WTC11 (cell line): ENCODE measurements around the gene RYR1. TPM values are rescaled to one million over a fixed set of nuclear protein-coding genes. Genes with fewer than 3 reads are reported as not detected.

Source experiments
- ATAC-seq: fragments of 200-7000 bp; cut with Tn5 transposase; 2 replicates; pipeline ENCODE4 v1.10.0; 2021; ENCODE audit warnings: mild to moderate bottlenecking, moderate library complexity
- CTCF ChIA-PET: fragments of 300-600 bp; sonication (Branson Sonifier 250); formaldehyde crosslinking; loops from one replicate; lab custom pipeline; 2021; ENCODE audit warnings: antibody characterized with exemption; lab: Charles Lee
- POLR2A ChIA-PET: fragments of 350-600 bp; sonication (Branson Sonifier 250); formaldehyde crosslinking; loops from one replicate; lab custom pipeline; 2021; ENCODE audit warnings: antibody characterized with exemption; lab: Charles Lee
- DNase-seq: peaks from one replicate; pipeline ENCODE4 v3.0.0; 2021; ENCODE audit warnings: low spot score
- H3K27ac Mint-ChIP-seq: 2 replicates; pipeline ENCODE4 v1.8.0; 2021; ENCODE audit warnings: mixed read lengths
- H3K27me3 Mint-ChIP-seq: 2 replicates; pipeline ENCODE4 v1.8.0; 2021; ENCODE audit warnings: low read depth, mild to moderate bottlenecking, moderate library complexity, mixed read lengths
- H3K36me3 Mint-ChIP-seq: 2 replicates; pipeline ENCODE4 v1.8.0; 2021; ENCODE audit warnings: mixed read lengths
- H3K4me1 Mint-ChIP-seq: 2 replicates; pipeline ENCODE4 v1.8.0; 2022; ENCODE audit warnings: mixed read lengths
- H3K4me3 Mint-ChIP-seq: 2 replicates; pipeline ENCODE4 v1.8.0; 2021; ENCODE audit warnings: mild to moderate bottlenecking, moderate library complexity, mixed read lengths
- H3K9me3 Mint-ChIP-seq: 2 replicates; pipeline ENCODE4 v1.8.0; 2021; ENCODE audit warnings: mixed read lengths
- AFF4 ChIP-seq: sonication (generic); formaldehyde crosslinking; IDR thresholded peaks from 2 replicates; pipeline ENCODE4 v1.8.1; 2023; ENCODE audit warnings: mild to moderate bottlenecking, missing genetic modification reagents, borderline replicate concordance
- ATF6 ChIP-seq: sonication (generic); formaldehyde crosslinking; IDR thresholded peaks from 2 replicates; pipeline ENCODE4 v1.8.1; 2023; ENCODE audit warnings: mild to moderate bottlenecking, missing genetic modification reagents
- CDX4 ChIP-seq: fragments of 250-450 bp; sonication (Bioruptor Pico); IDR thresholded peaks from 2 replicates; pipeline ENCODE4 v1.9.0; 2021; ENCODE audit warnings: moderate library complexity, mild to moderate bottlenecking, inconsistent platforms, borderline replicate concordance
- CTCF ChIP-seq: fragments of 200-600 bp; IDR thresholded peaks from 2 replicates; pipeline ENCODE4 v1.8.0; 2022; ENCODE audit warnings: antibody characterized with exemption
- EMX1 ChIP-seq: fragments of 250-450 bp; sonication (Bioruptor Pico); IDR thresholded peaks from 2 replicates; pipeline ENCODE4 v1.8.0; 2021; ENCODE audit warnings: mild to moderate bottlenecking
- FOXJ3 ChIP-seq: sonication (generic); formaldehyde crosslinking; IDR thresholded peaks from 2 replicates; pipeline ENCODE4 v1.9.0; 2021; ENCODE audit warnings: missing genetic modification reagents, mild to moderate bottlenecking, borderline replicate concordance
- FOXK1 ChIP-seq: sonication (generic); formaldehyde crosslinking; IDR thresholded peaks from 2 replicates; pipeline ENCODE4 v1.8.0; 2022; ENCODE audit warnings: mild to moderate bottlenecking, moderate library complexity, missing genetic modification reagents
- GABPB1 ChIP-seq: sonication (generic); formaldehyde crosslinking; IDR thresholded peaks from 2 replicates; pipeline ENCODE4 v1.8.1; 2023; ENCODE audit warnings: mild to moderate bottlenecking, missing genetic modification reagents
- GRHL2 ChIP-seq: fragments of 250-450 bp; sonication (Bioruptor Pico); IDR thresholded peaks from 2 replicates; pipeline ENCODE4 v1.8.0; 2022; ENCODE audit warnings: mild to moderate bottlenecking, moderate library complexity; ENCODE audit not compliant: insufficient replicate concordance, severe bottlenecking
- HMGXB4 ChIP-seq: sonication (generic); formaldehyde crosslinking; IDR thresholded peaks from 2 replicates; pipeline ENCODE4 v1.8.1; 2023; ENCODE audit warnings: mild to moderate bottlenecking, moderate library complexity, missing genetic modification reagents
- NFE2L1 ChIP-seq: sonication (generic); formaldehyde crosslinking; IDR thresholded peaks from 2 replicates; pipeline ENCODE4 v1.8.1; 2023; ENCODE audit warnings: missing genetic modification reagents
- NR2C2 ChIP-seq: sonication (generic); formaldehyde crosslinking; IDR thresholded peaks from 2 replicates; pipeline ENCODE4 v1.8.0; 2022; ENCODE audit warnings: mild to moderate bottlenecking, missing genetic modification reagents
- OVOL2 ChIP-seq: fragments of 250-450 bp; sonication (Bioruptor Pico); IDR thresholded peaks from 2 replicates; pipeline ENCODE4 v1.9.0; 2021; ENCODE audit warnings: mild to moderate bottlenecking, borderline replicate concordance
- PRDM15 ChIP-seq: sonication (generic); formaldehyde crosslinking; IDR thresholded peaks from 2 replicates; pipeline ENCODE4 v1.8.0; 2022; ENCODE audit warnings: missing genetic modification reagents
- SP1 ChIP-seq: sonication (generic); formaldehyde crosslinking; conservative IDR thresholded peaks from 2 replicates; pipeline ENCODE4 v1.8.1; 2022; ENCODE audit warnings: missing genetic modification reagents
- TCF7 ChIP-seq: sonication (generic); formaldehyde crosslinking; IDR thresholded peaks from 2 replicates; pipeline ENCODE4 v1.8.0; 2022; ENCODE audit warnings: mild to moderate bottlenecking, low read depth, missing genetic modification reagents, moderate library complexity
- USF2 ChIP-seq: sonication (generic); formaldehyde crosslinking; IDR thresholded peaks from 2 replicates; pipeline ENCODE4 v1.8.1; 2023; ENCODE audit warnings: mild to moderate bottlenecking, missing genetic modification reagents, moderate library complexity
- ZMAT4 ChIP-seq: fragments of 250-450 bp; sonication (Bioruptor Pico); IDR thresholded peaks from 2 replicates; pipeline ENCODE4 v1.9.0; 2021; ENCODE audit warnings: mild to moderate bottlenecking
- ZNF232 ChIP-seq: sonication (generic); formaldehyde crosslinking; IDR thresholded peaks from 2 replicates; pipeline ENCODE4 v1.8.0; 2022; ENCODE audit warnings: mild to moderate bottlenecking, missing genetic modification reagents
- ZNF263 ChIP-seq: sonication (generic); formaldehyde crosslinking; IDR thresholded peaks from 2 replicates; pipeline ENCODE4 v1.8.1; 2022; ENCODE audit warnings: low read depth, mild to moderate bottlenecking, moderate library complexity, missing genetic modification reagents
- total RNA-seq: library from RNA; stranded (reverse); gene quantifications from 3 replicates; pipeline ENCODE4 v1.2.3, GENCODE V29; 2021

The RYR1 gene
- total RNA-seq, 1 experiment from 2014 or later, result 24.2 TPM

GRCh38 chr19:38561658-38562057 is 128.2 kb downstream of the RYR1 start (continued):
- TF ChIP-seq AFF4 (CRISPR knock-in tag) (no peak), FOXJ3 (CRISPR knock-in tag) (no peak)

- Mint-ChIP-seq H3K4me1 (no peaks in the 10 kb centered on the region), H3K36me3 (peaks cover 16% of the 10 kb centered on the region), H3K27me3 (no peaks in the 10 kb centered on the region; the same call in 1 of the 2 replicates), H3K4me3 (no peak overlapping the region), H3K9me3 (no peaks in the 10 kb centered on the region), H3K27ac (no peak overlapping the region; the same call in 1 of the 2 replicates)
- CTCF ChIA-PET, result no interaction called here
- POLR2A ChIA-PET, result no interaction called here
- TF ChIP-seq CTCF (no peak), OVOL2 (CRISPR knock-in tag) (no peak), HMGXB4 (CRISPR knock-in tag) (no peak), GABPB1 (CRISPR knock-in tag) (no peak), NR2C2 (no peak), USF2 (CRISPR knock-in tag) (no peak), CDX4 (CRISPR knock-in tag) (no peak), ZNF263 (CRISPR knock-in tag) (no peak), FOXJ3 (CRISPR knock-in tag) (no peak), ATF6 (CRISPR knock-in tag) (no peak), EMX1 (CRISPR knock-in tag) (no peak), GRHL2 (CRISPR knock-in tag) (no peak), TCF7 (no peak), NFE2L1 (no peak), ZNF232 (CRISPR knock-in tag) (no peak), SP1 (CRISPR knock-in tag) (no peak), ZMAT4 (CRISPR knock-in tag) (no peak), PRDM15 (CRISPR knock-in tag) (no peak), FOXK1 (no peak)
- DNase-seq (no peak), ATAC-seq (no peak)
Measured at GRCh38 chr19:38562096-38562495, 128.6 kb downstream of the RYR1 start.
